CD14-positive monocyte (primary cell): Measurements from ENCODE around the gene MAP3K7CL. TPM values are rescaled to one million over a fixed set of nuclear protein-coding genes. Genes with fewer than 3 reads are reported as not detected.

Source experiments
- DNase-seq, 3 donors: peaks; one replicate each; pipeline ENCODE4 v3.0.0-alpha.2; 2011 to 2022
- H2AFZ ChIP-seq: 2 replicates; pipeline ENCODE4 v1.6.0; 2012; ENCODE audit warnings: mild to moderate bottlenecking, low read depth, low read length, inconsistent platforms; ENCODE audit not compliant: insufficient read depth, poor library complexity, severe bottlenecking
- H3K27ac ChIP-seq, 2 donors: 1 replicate in 1 of 2; 2 replicates in 1 of 2; pipeline ENCODE4 v1.5.1; 2012 to 2013; ENCODE audit warnings: low read length in 2 of 2, control low read depth in 1 of 2, inconsistent platforms in 1 of 2, low read depth in 1 of 2, mild to moderate bottlenecking in 1 of 2
- H3K27me3 ChIP-seq, 2 donors: one replicate each; pipeline versions ENCODE4 v1.6.0 to v1.6.1; 2011 to 2013; ENCODE audit warnings: low read length in 2 of 2; ENCODE audit not compliant: control insufficient read depth in 2 of 2, insufficient read depth in 2 of 2
- H3K36me3 ChIP-seq, 2 donors: replicated peaks in 1 of 2; 1 replicate in 1 of 2; 2 replicates in 1 of 2; pipeline versions ENCODE4 v1.5.1 to v1.6.1; 2012 to 2013; ENCODE audit warnings: low read length in 2 of 2, control low read depth in 1 of 2, inconsistent platforms in 1 of 2, mild to moderate bottlenecking in 1 of 2; ENCODE audit not compliant: insufficient read depth in 2 of 2, control insufficient read depth in 1 of 2
- H3K4me1 ChIP-seq, 2 donors: 1 replicate in 1 of 2; 2 replicates in 1 of 2; pipeline versions ENCODE4 v1.5.1 to v1.6.1; 2012 to 2013; ENCODE audit warnings: low read length in 2 of 2, control low read depth in 1 of 2, inconsistent platforms in 1 of 2, mild to moderate bottlenecking in 1 of 2, moderate library complexity in 1 of 2; ENCODE audit not compliant: insufficient read depth in 2 of 2, control insufficient read depth in 1 of 2
- H3K4me2 ChIP-seq: replicated peaks from 2 replicates; pipeline ENCODE3; 2012; ENCODE audit warnings: low read length, moderate library complexity, mild to moderate bottlenecking; ENCODE audit not compliant: poor library complexity, severe bottlenecking; ENCODE audit errors: extremely low read depth
- H3K4me3 ChIP-seq, 3 experiments: fragments of 200-600 bp in 1 of 3; sonication (generic) in 1 of 3; replicated peaks in 1 of 3; 1 replicate in 2 of 3; 2 replicates in 1 of 3; pipeline ENCODE4 v1.5.1; 2011 to 2013; ENCODE audit warnings: low read length in 3 of 3, mild to moderate bottlenecking in 3 of 3, control low read depth in 2 of 3, low read depth in 2 of 3, inconsistent platforms in 1 of 3, moderate library complexity in 1 of 3
- H3K79me2 ChIP-seq: 2 replicates; pipeline ENCODE4 v1.6.0; 2012; ENCODE audit warnings: mild to moderate bottlenecking, control low read depth, inconsistent platforms, low read length, moderate library complexity; ENCODE audit not compliant: insufficient read depth
- H3K9ac ChIP-seq: 2 replicates; pipeline ENCODE4 v1.6.0; 2017; ENCODE audit warnings: low read length, mild to moderate bottlenecking; ENCODE audit not compliant: insufficient read depth, poor library complexity, severe bottlenecking
- H3K9me3 ChIP-seq, 2 donors: replicated peaks in 1 of 2; 1 replicate in 1 of 2; 2 replicates in 1 of 2; pipeline versions ENCODE4 v1.5.1 to v1.6.1; 2012 to 2013; ENCODE audit warnings: low read length in 2 of 2, control low read depth in 1 of 2; ENCODE audit not compliant: control insufficient read depth in 1 of 2, insufficient read depth in 1 of 2
- H4K20me1 ChIP-seq: 2 replicates; pipeline ENCODE4 v1.6.0; 2012; ENCODE audit warnings: mild to moderate bottlenecking, low read length, control low read depth, moderate library complexity; ENCODE audit not compliant: insufficient read depth
- H3K27ac Mint-ChIP-seq, 7 donors: one replicate each; pipeline ENCODE4 v1.8.0; 2020; ENCODE audit warnings: mild to moderate bottlenecking in 7 of 7, mixed read lengths in 7 of 7, moderate library complexity in 6 of 7, inconsistent platforms in 2 of 7
- H3K27me3 Mint-ChIP-seq, 3 donors: one replicate each; pipeline ENCODE4 v1.8.0; 2021 to 2022; ENCODE audit warnings: low read depth in 3 of 3, mild to moderate bottlenecking in 3 of 3, mixed read lengths in 3 of 3, moderate library complexity in 3 of 3, inconsistent platforms in 1 of 3
- H3K36me3 Mint-ChIP-seq, 2 donors: one replicate each; pipeline ENCODE4 v1.8.0; 2020; ENCODE audit warnings: mixed read lengths in 2 of 2, inconsistent platforms in 1 of 2, mild to moderate bottlenecking in 1 of 2
- H3K4me1 Mint-ChIP-seq: one replicate; pipeline ENCODE4 v1.8.0; 2020; ENCODE audit warnings: mild to moderate bottlenecking, mixed read lengths
- H3K4me3 Mint-ChIP-seq, 2 donors: one replicate each; pipeline ENCODE4 v1.8.0; 2020; ENCODE audit warnings: mild to moderate bottlenecking in 2 of 2, mixed read lengths in 2 of 2, moderate library complexity in 1 of 2
- H3K9me3 Mint-ChIP-seq, 7 donors: one replicate each; pipeline ENCODE4 v1.8.0; 2020 to 2022; ENCODE audit warnings: mixed read lengths in 7 of 7, mild to moderate bottlenecking in 6 of 7, moderate library complexity in 6 of 7, inconsistent platforms in 2 of 7
- WGBS: methylation state at CpG from one replicate; pipeline ENCODE4 v1.1.5; 2013; ENCODE audit warnings: missing lambda C conversion rate; ENCODE audit not compliant: insufficient coverage; 5-methylcytosine and 5-hydroxymethylcytosine counted together
- intact Hi-C, 2 donors: fragments of 100-400 bp; cut with micrococcal nuclease; formaldehyde crosslinking; loops; one replicate each; pipeline versions ENCODE4 v1.15.0 to v1.15.1; 2023
- polyA plus RNA-seq, 3 donors: library from polyadenylated mRNA; depleted of rRNA in 1 of 3; unstranded in 2 of 3; stranded (reverse) in 1 of 3; fragments of 300-500 nt in 2 of 3; fragments of >200 nt in 1 of 3; fragmentation: Illumina TruSeq in 2 of 3; gene quantifications; 1 replicate in 2 of 3; 2 replicates in 1 of 3; pipeline ENCODE4 v1.2.3, GENCODE V29; 2012 to 2021
- TF ChIP-seq, protein P1 (sequence below): fragments of 200-600 bp; IDR thresholded peaks from one replicate; pipeline ENCODE4 v1.8.0; 2022; ENCODE audit warnings: antibody characterized with exemption, mild to moderate bottlenecking

Gene MAP3K7CL
- polyA plus RNA-seq, 3 donors, result 14.6 to 15.8 (median 15.7) TPM

DNA sequence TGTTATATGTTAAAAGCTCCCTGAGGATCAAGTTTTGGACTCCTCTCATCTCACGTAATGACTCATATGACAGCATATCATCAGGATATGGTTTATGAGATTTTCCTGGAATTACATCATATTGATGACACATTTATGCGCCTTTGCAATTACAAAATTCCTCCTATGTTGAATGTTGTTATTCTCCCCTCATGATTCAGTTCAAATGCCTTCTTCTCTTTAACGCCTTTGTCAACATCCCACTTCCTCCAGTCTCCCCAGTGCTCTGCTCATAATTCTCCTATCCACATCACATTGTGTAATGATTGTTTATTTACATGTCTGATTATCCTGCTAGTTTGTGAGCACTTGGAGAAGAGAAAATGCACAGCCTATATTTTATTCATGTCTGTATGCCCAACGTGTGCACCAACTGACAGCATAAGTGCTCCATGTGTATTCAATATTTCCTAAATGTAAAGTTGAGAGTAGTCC, 87.4 kb downstream of the MAP3K7CL start:
- H3K9ac ChIP-seq, result no peak overlapping the region
- no CpG with 5 or more reads among the region's 4 CpGs for WGBS
- H3K4me3 ChIP-seq, result no peak overlapping the region
- Mint-ChIP-seq H3K4me3 (no peak overlapping the region), H3K4me1 (peaks cover 33% of the 10 kb centered on the region), H3K9me3 (peaks cover 0 to 2% (median 0%) of the 10 kb centered on the region in 7 donors), H3K27ac (peak overlapping the region; percentile 83 to 95 (median 92)), H3K36me3 (peaks cover 2 to 7% of the 10 kb centered on the region in 2 donors), H3K27me3 (no peaks in the 10 kb centered on the region)
- H3K4me2 ChIP-seq, result no peak overlapping the region
- intact Hi-C loops, result loop anchor here in 1 of 2 donors (5.0 kb wide), 1 partner anchor 79 kb away; the partner anchor contains the start of gene BACH1
- peaks cover 33 to 34% of the 10 kb centered on the region in 2 donors for H3K4me1 ChIP-seq
- H3K79me2 ChIP-seq, result no peaks in the 10 kb centered on the region
- H3K27me3 ChIP-seq, result no peaks in the 10 kb centered on the region
- TF ChIP-seq, protein P1, sequence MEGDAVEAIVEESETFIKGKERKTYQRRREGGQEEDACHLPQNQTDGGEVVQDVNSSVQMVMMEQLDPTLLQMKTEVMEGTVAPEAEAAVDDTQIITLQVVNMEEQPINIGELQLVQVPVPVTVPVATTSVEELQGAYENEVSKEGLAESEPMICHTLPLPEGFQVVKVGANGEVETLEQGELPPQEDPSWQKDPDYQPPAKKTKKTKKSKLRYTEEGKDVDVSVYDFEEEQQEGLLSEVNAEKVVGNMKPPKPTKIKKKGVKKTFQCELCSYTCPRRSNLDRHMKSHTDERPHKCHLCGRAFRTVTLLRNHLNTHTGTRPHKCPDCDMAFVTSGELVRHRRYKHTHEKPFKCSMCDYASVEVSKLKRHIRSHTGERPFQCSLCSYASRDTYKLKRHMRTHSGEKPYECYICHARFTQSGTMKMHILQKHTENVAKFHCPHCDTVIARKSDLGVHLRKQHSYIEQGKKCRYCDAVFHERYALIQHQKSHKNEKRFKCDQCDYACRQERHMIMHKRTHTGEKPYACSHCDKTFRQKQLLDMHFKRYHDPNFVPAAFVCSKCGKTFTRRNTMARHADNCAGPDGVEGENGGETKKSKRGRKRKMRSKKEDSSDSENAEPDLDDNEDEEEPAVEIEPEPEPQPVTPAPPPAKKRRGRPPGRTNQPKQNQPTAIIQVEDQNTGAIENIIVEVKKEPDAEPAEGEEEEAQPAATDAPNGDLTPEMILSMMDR, result no peak
- no peaks in the 10 kb centered on the region for H3K36me3 ChIP-seq
- H3K9me3 ChIP-seq, result no peaks in the 10 kb centered on the region
- peak; percentile 88 to 98 (median 96) for DNase-seq
- no peaks in the 10 kb centered on the region for H4K20me1 ChIP-seq
- no peak overlapping the region for H2AFZ ChIP-seq
- peak overlapping the region; percentile 77 to 85 for H3K27ac ChIP-seq

DNA sequence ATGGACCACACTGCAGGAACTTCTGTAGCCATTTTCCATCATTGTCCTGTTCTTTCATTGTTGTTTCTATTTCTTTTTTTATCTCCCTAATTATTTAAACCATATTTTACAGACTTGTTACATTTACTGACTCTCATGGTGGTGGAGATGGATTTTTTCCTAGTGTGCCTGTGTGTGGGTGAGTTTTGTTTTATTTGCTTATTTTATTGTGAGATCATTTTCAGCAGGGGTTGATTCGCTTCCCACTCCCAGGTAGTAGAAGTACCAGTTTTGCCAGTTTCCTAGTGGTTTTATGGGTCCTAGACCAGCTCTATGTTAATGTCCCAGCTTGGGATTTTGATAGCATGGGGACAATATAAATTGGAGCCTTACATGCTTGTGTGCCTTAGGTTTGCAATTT, 88.3 kb downstream of the MAP3K7CL start:
- peaks cover 33 to 34% of the 10 kb centered on the region in 2 donors for H3K4me1 ChIP-seq
- peak overlapping the region; percentile 46 to 85 for H3K27ac ChIP-seq
- no peak overlapping the region for H2AFZ ChIP-seq
- DNase-seq, result no peak
- H3K9me3 Mint-ChIP-seq, result peaks cover 0 to 2% (median 0%) of the 10 kb centered on the region in 7 donors
- H3K27ac Mint-ChIP-seq, result peak overlapping the region; percentile 80 to 95 (median 92)
- no peaks in the 10 kb centered on the region for H3K36me3 ChIP-seq
- no peak overlapping the region for H3K4me3 Mint-ChIP-seq
- peaks cover 2 to 11% of the 10 kb centered on the region in 2 donors for H3K36me3 Mint-ChIP-seq
- H3K79me2 ChIP-seq, result no peaks in the 10 kb centered on the region
- H4K20me1 ChIP-seq, result no peaks in the 10 kb centered on the region
- peak overlapping the region; percentile 15 for H3K4me2 ChIP-seq
- H3K9me3 ChIP-seq, result no peaks in the 10 kb centered on the region
- H3K4me3 ChIP-seq, result no peak overlapping the region
- peaks cover 33% of the 10 kb centered on the region for H3K4me1 Mint-ChIP-seq
- H3K27me3 Mint-ChIP-seq, result no peaks in the 10 kb centered on the region
- TF ChIP-seq, protein P1, result no peak
- no peak overlapping the region for H3K9ac ChIP-seq
- no peaks in the 10 kb centered on the region for H3K27me3 ChIP-seq
- no CpG with 5 or more reads among the region's 1 CpG for WGBS
- intact Hi-C loops, result loop anchor here in 1 of 2 donors (5.0 kb wide), 1 partner anchor 79 kb away; the partner anchor contains the start of gene BACH1
